Mesendoderm (in vitro differentiated cells): ENCODE data around the gene ADCY9.

Source experiments
- DNase-seq: peaks from one replicate; pipeline ENCODE4 v3.0.0; 2013
- H2AK5ac ChIP-seq: 2 replicates; pipeline ENCODE4 v1.6.1; 2013; ENCODE audit warnings: low read length, inconsistent platforms
- H2BK120ac ChIP-seq: 2 replicates; pipeline ENCODE4 v1.6.1; 2013; ENCODE audit warnings: low read depth, mild to moderate bottlenecking, low read length, moderate library complexity, mixed read lengths
- H2BK15ac ChIP-seq: replicated peaks from 2 replicates; pipeline ENCODE4 v1.6.1; 2013; ENCODE audit warnings: low read depth, mild to moderate bottlenecking, moderate library complexity
- H2BK5ac ChIP-seq: 2 replicates; pipeline ENCODE4 v1.6.1; 2013; ENCODE audit warnings: low read length, inconsistent platforms
- H3K18ac ChIP-seq: 2 replicates; pipeline ENCODE4 v1.6.1; 2013; ENCODE audit warnings: mild to moderate bottlenecking, low read length, mixed read lengths
- H3K23ac ChIP-seq: one replicate; pipeline ENCODE4 v1.6.1; 2013; ENCODE audit warnings: low read length
- H3K27ac ChIP-seq: 2 replicates; pipeline ENCODE4 v1.5.1; 2013; ENCODE audit warnings: low read depth, mild to moderate bottlenecking, inconsistent platforms, low read length, moderate library complexity
- H3K27me3 ChIP-seq: 2 replicates; pipeline ENCODE4 v1.6.1; 2013; ENCODE audit warnings: low read length, control low read depth, mild to moderate bottlenecking, inconsistent platforms; ENCODE audit not compliant: insufficient read depth, poor library complexity
- H3K36me3 ChIP-seq: 2 replicates; pipeline ENCODE4 v1.6.1; 2013; ENCODE audit warnings: low read length, inconsistent platforms; ENCODE audit not compliant: control insufficient read depth, insufficient read depth
- H3K4ac ChIP-seq: one replicate; pipeline ENCODE4 v1.6.1; 2013; ENCODE audit warnings: low read depth, mild to moderate bottlenecking, low read length, moderate library complexity
- H3K4me1 ChIP-seq: 2 replicates; pipeline ENCODE4 v1.6.1; 2013; ENCODE audit warnings: low read depth, low read length, inconsistent platforms; ENCODE audit not compliant: control insufficient read depth
- H3K4me2 ChIP-seq: 2 replicates; pipeline ENCODE4 v1.6.1; 2013; ENCODE audit warnings: low read length
- H3K4me3 ChIP-seq: 2 replicates; pipeline ENCODE4 v1.5.1; 2013; ENCODE audit warnings: mild to moderate bottlenecking, low read length
- H3K56ac ChIP-seq: one replicate; pipeline ENCODE4 v1.6.1; 2013; ENCODE audit warnings: low read length
- H3K79me1 ChIP-seq: 2 replicates; pipeline ENCODE4 v1.6.1; 2013; ENCODE audit warnings: low read length, inconsistent platforms
- H3K79me2 ChIP-seq: 2 replicates; pipeline ENCODE4 v1.6.1; 2013; ENCODE audit warnings: mild to moderate bottlenecking, low read length; ENCODE audit not compliant: control insufficient read depth, insufficient read depth
- H3K9ac ChIP-seq: 2 replicates; pipeline ENCODE4 v1.6.1; 2013; ENCODE audit warnings: low read length, inconsistent platforms
- H4K5ac ChIP-seq: one replicate; pipeline ENCODE4 v1.6.1; 2013; ENCODE audit warnings: low read length
- H4K8ac ChIP-seq: one replicate; pipeline ENCODE4 v1.6.1; 2013; ENCODE audit warnings: low read depth, mild to moderate bottlenecking, control low read depth, low read length, moderate library complexity
- WGBS: extraction: QIAGEN DNeasy Blood & Tissue Kit; methylation state at CpG from one replicate; pipeline ENCODE4 v1.1.7; 2013; ENCODE audit warnings: low lambda C conversion rate, missing lambda C conversion rate; ENCODE audit not compliant: insufficient coverage; ENCODE audit errors: extremely low coverage; 5-methylcytosine and 5-hydroxymethylcytosine counted together

Gene ADCY9

GRCh38 chr16:4140652-4141051 lies 24.4 kb upstream of the ADCY9 start:
- no CpG with 5 or more reads among the region's 3 CpGs for WGBS

GRCh38 chr16:4139968-4140367 lies 23.7 kb upstream of the ADCY9 start:
- no peak overlapping the region for H3K4ac ChIP-seq
- no peak overlapping the region for H4K5ac ChIP-seq
- no peaks in the 10 kb centered on the region for H3K36me3 ChIP-seq
- H3K23ac ChIP-seq = no peak overlapping the region
- H3K4me2 ChIP-seq = no peak overlapping the region
- H3K4me3 ChIP-seq = no peak overlapping the region
- no peak overlapping the region for H3K18ac ChIP-seq
- H3K56ac ChIP-seq = no peak overlapping the region
- no peaks in the 10 kb centered on the region for H3K79me2 ChIP-seq
- no peak overlapping the region for H3K27ac ChIP-seq
- no peaks in the 10 kb centered on the region for H3K79me1 ChIP-seq
- no peak for DNase-seq
- no peak overlapping the region for H2BK120ac ChIP-seq
- no peak overlapping the region for H2AK5ac ChIP-seq
- H2BK15ac ChIP-seq = no peak overlapping the region
- H3K27me3 ChIP-seq = no peaks in the 10 kb centered on the region
- H2BK5ac ChIP-seq = no peak overlapping the region
- no peak overlapping the region for H4K8ac ChIP-seq
- H3K9ac ChIP-seq = no peak overlapping the region
- no peaks in the 10 kb centered on the region for H3K4me1 ChIP-seq

More at GRCh38 chr16:4140652-4141051, 24.4 kb upstream of the ADCY9 start:
- Histone ChIP-seq H3K23ac (no peak overlapping the region), H3K4me2 (no peak overlapping the region), H3K27me3 (no peaks in the 10 kb centered on the region), H3K4me1 (no peaks in the 10 kb centered on the region), H2BK120ac (no peak overlapping the region), H3K79me2 (no peaks in the 10 kb centered on the region), H3K9ac (no peak overlapping the region), H2BK15ac (no peak overlapping the region), H3K27ac (no peak overlapping the region), H3K79me1 (no peaks in the 10 kb centered on the region), H3K4ac (no peak overlapping the region), H2BK5ac (no peak overlapping the region), H2AK5ac (no peak overlapping the region), H3K36me3 (no peaks in the 10 kb centered on the region), H3K56ac (no peak overlapping the region), H4K5ac (no peak overlapping the region), H3K4me3 (no peak overlapping the region), H4K8ac (no peak overlapping the region), H3K18ac (no peak overlapping the region)
- no peak for DNase-seq

- no peak for DNase-seq
- H2BK120ac ChIP-seq = no peak overlapping the region
- no peak overlapping the region for H4K8ac ChIP-seq
- H3K23ac ChIP-seq = no peak overlapping the region
- H3K56ac ChIP-seq = no peak overlapping the region
- H3K27ac ChIP-seq = no peak overlapping the region
- H2AK5ac ChIP-seq = no peak overlapping the region
- H3K9ac ChIP-seq = no peak overlapping the region
- H3K4me3 ChIP-seq = no peak overlapping the region
- no peaks in the 10 kb centered on the region for H3K27me3 ChIP-seq
- H3K79me2 ChIP-seq = no peaks in the 10 kb centered on the region
- H2BK5ac ChIP-seq = no peak overlapping the region
- no peak overlapping the region for H3K4ac ChIP-seq
- no peak overlapping the region for H3K18ac ChIP-seq
- no peak overlapping the region for H4K5ac ChIP-seq
- H2BK15ac ChIP-seq = no peak overlapping the region
- H3K4me1 ChIP-seq = peaks cover 5% of the 10 kb centered on the region
- no peaks in the 10 kb centered on the region for H3K79me1 ChIP-seq
- no peak overlapping the region for H3K4me2 ChIP-seq
- no CpG with 5 or more reads among the region's 6 CpGs for WGBS
- H3K36me3 ChIP-seq = no peaks in the 10 kb centered on the region
These were observed 22.5 kb upstream of the ADCY9 start for GRCh38 chr16:4138713-4139112.

- no peak overlapping the region for H3K18ac ChIP-seq
- H4K8ac ChIP-seq = no peak overlapping the region
- H3K79me1 ChIP-seq = no peaks in the 10 kb centered on the region
- H3K4me3 ChIP-seq = no peak overlapping the region
- H3K36me3 ChIP-seq = no peaks in the 10 kb centered on the region
- no peak overlapping the region for H3K23ac ChIP-seq
- H3K4ac ChIP-seq = no peak overlapping the region
- H3K56ac ChIP-seq = no peak overlapping the region
- H2BK15ac ChIP-seq = no peak overlapping the region
- H3K9ac ChIP-seq = no peak overlapping the region
- no peak overlapping the region for H2AK5ac ChIP-seq
- H3K4me2 ChIP-seq = no peak overlapping the region
- H3K79me2 ChIP-seq = no peaks in the 10 kb centered on the region
- no peaks in the 10 kb centered on the region for H3K27me3 ChIP-seq
- H4K5ac ChIP-seq = no peak overlapping the region
- H2BK120ac ChIP-seq = no peak overlapping the region
- H2BK5ac ChIP-seq = no peak overlapping the region
- no peak for DNase-seq
- no peak overlapping the region for H3K27ac ChIP-seq
- WGBS = no CpG with 5 or more reads among the region's 3 CpGs
- peaks cover 7% of the 10 kb centered on the region for H3K4me1 ChIP-seq
These were observed 21.2 kb upstream of the ADCY9 start for GRCh38 chr16:4137438-4137837.

GRCh38 chr16:4136229-4136813 lies 20.1 kb upstream of the ADCY9 start:
- H3K36me3 ChIP-seq = no peaks in the 10 kb centered on the region
- no peaks in the 10 kb centered on the region for H3K79me2 ChIP-seq
- no peak overlapping the region for H3K4me2 ChIP-seq
- no peaks in the 10 kb centered on the region for H3K27me3 ChIP-seq
- no peak overlapping the region for H3K18ac ChIP-seq
- H2BK15ac ChIP-seq = no peak overlapping the region
- H3K27ac ChIP-seq = no peak overlapping the region
- no peak overlapping the region for H3K4ac ChIP-seq
- WGBS = no CpG with 5 or more reads among the region's 9 CpGs
- peak; percentile 94 for DNase-seq
- peaks cover 7% of the 10 kb centered on the region for H3K4me1 ChIP-seq
- no peak overlapping the region for H4K5ac ChIP-seq
- no peak overlapping the region for H2AK5ac ChIP-seq
- no peak overlapping the region for H2BK5ac ChIP-seq
- H3K56ac ChIP-seq = no peak overlapping the region
- no peak overlapping the region for H3K23ac ChIP-seq
- no peak overlapping the region for H3K9ac ChIP-seq
- H4K8ac ChIP-seq = no peak overlapping the region
- no peak overlapping the region for H2BK120ac ChIP-seq
- no peaks in the 10 kb centered on the region for H3K79me1 ChIP-seq
- no peak overlapping the region for H3K4me3 ChIP-seq

GRCh38 chr16:4135537-4135936 lies 19.3 kb upstream of the ADCY9 start:
- H3K27me3 ChIP-seq = no peaks in the 10 kb centered on the region
- H3K36me3 ChIP-seq = no peaks in the 10 kb centered on the region
- no peak overlapping the region for H3K4ac ChIP-seq
- no peak overlapping the region for H3K4me3 ChIP-seq
- no peaks in the 10 kb centered on the region for H3K79me2 ChIP-seq
- 100% methylated on average over 1 of the region's 1 CpG for WGBS
- no peak overlapping the region for H3K4me2 ChIP-seq
- no peak overlapping the region for H3K18ac ChIP-seq
- no peak overlapping the region for H3K9ac ChIP-seq
- peaks cover 7% of the 10 kb centered on the region for H3K4me1 ChIP-seq
- no peak overlapping the region for H3K23ac ChIP-seq
- H3K79me1 ChIP-seq = no peaks in the 10 kb centered on the region
- DNase-seq = no peak
- H2BK5ac ChIP-seq = no peak overlapping the region
- no peak overlapping the region for H3K27ac ChIP-seq
- H2AK5ac ChIP-seq = no peak overlapping the region
- no peak overlapping the region for H2BK120ac ChIP-seq
- no peak overlapping the region for H3K56ac ChIP-seq
- H2BK15ac ChIP-seq = no peak overlapping the region
- H4K5ac ChIP-seq = no peak overlapping the region
- no peak overlapping the region for H4K8ac ChIP-seq
